Thyroid gland (tissue), 4 donors: Measurements from ENCODE around the gene SLC6A6.

Experiments used
- CTCF ChIP-seq, 6 experiments: fragments of 200-600 bp in 3 of 6; fragments of 450-650 bp in 3 of 6; sonication (generic) in 3 of 6; IDR thresholded peaks; one replicate each; pipeline ENCODE4 v1.5.1; 2016 to 2019; ENCODE audit warnings: antibody characterized with exemption in 6 of 6, mild to moderate bottlenecking in 2 of 6, inconsistent platforms in 1 of 6, moderate library complexity in 1 of 6
- POLR2A ChIP-seq, 2 donors: fragments of 450-650 bp; IDR thresholded peaks; one replicate each; pipeline ENCODE4 v1.6.1; 2017; ENCODE audit warnings: antibody characterized with exemption in 2 of 2, mild to moderate bottlenecking in 2 of 2, moderate library complexity in 1 of 2

GRCh38 chr3:14482271-14482721, 79.9 kb downstream of the SLC6A6 start:
- TF ChIP-seq CTCF (IDR thresholded peaks at IDR 0.05) (no peak), POLR2A (IDR thresholded peaks at IDR 0.05) (no peak)
